Sigmoid colon (tissue), 7 donors: ENCODE data around the gene BOLA1. TPM values are rescaled to one million over a fixed set of nuclear protein-coding genes. Genes with fewer than 3 reads are reported as not detected.

ENCODE experiments used
- DNase-seq: peaks from one replicate; pipeline ENCODE4 v3.0.0-alpha.2; 2019
- H3K27ac ChIP-seq, 4 donors: fragments of 200-600 bp; sonication (generic); one replicate each; pipeline ENCODE4 v1.5.1; 2016 to 2019; ENCODE audit warnings: mild to moderate bottlenecking in 1 of 4
- H3K27me3 ChIP-seq, 3 donors: fragments of 200-600 bp; sonication (generic); one replicate each; pipeline ENCODE4 v1.5.1; 2019; ENCODE audit warnings: mild to moderate bottlenecking in 1 of 3
- H3K36me3 ChIP-seq, 4 donors: fragments of 200-600 bp; sonication (generic); one replicate each; pipeline ENCODE4 v1.5.1; 2016 to 2019
- H3K4me1 ChIP-seq, 4 donors: fragments of 200-600 bp; sonication (generic); one replicate each; pipeline ENCODE4 v1.5.1; 2017 to 2019
- H3K4me3 ChIP-seq, 4 donors: fragments of 200-600 bp; sonication (generic); one replicate each; pipeline ENCODE4 v1.5.1; 2017 to 2019; ENCODE audit warnings: mild to moderate bottlenecking in 2 of 4, moderate library complexity in 1 of 4
- H3K9me3 ChIP-seq, 4 donors: fragments of 200-600 bp in 3 of 4; sonication (generic) in 3 of 4; one replicate each; pipeline versions ENCODE4 v1.5.1 to v1.6.1; 2013 to 2019
- EP300 ChIP-seq, 4 donors: sonication (generic); formaldehyde crosslinking; IDR thresholded peaks; one replicate each; pipeline ENCODE4 v1.6.1; 2017; ENCODE audit warnings: antibody characterized with exemption in 4 of 4
- POLR2A ChIP-seq, 2 donors: fragments of 450-650 bp; IDR thresholded peaks; one replicate each; pipeline ENCODE4 v1.6.1; 2016; ENCODE audit warnings: antibody characterized with exemption in 2 of 2, mild to moderate bottlenecking in 2 of 2, moderate library complexity in 2 of 2
- POLR2AphosphoS5 ChIP-seq, 4 donors: sonication (generic); formaldehyde crosslinking; IDR thresholded peaks; one replicate each; pipeline ENCODE4 v1.6.1; 2017; ENCODE audit warnings: antibody characterized with exemption in 4 of 4
- WGBS, 2 donors: extraction: QIAGEN DNeasy Blood & Tissue Kit; methylation state at CpG; one replicate each; pipeline ENCODE4 v1.1.7; 2013; 5-methylcytosine and 5-hydroxymethylcytosine counted together
- intact Hi-C: fragments of 100-400 bp; cut with DNase I; formaldehyde crosslinking; loops from one replicate; pipeline ENCODE4 v1.15.1; 2023
- polyA plus RNA-seq, 3 donors: library from polyadenylated mRNA; stranded (reverse); fragments of 200-250 nt; gene quantifications; one replicate each; pipeline ENCODE4 v1.2.3, GENCODE V29; 2013
- total RNA-seq, 4 donors: library from RNA; depleted of rRNA; stranded (reverse); fragments of >200 nt; gene quantifications; one replicate each; pipeline ENCODE4 v1.1.0, GENCODE V29; 2016
- TF ChIP-seq, protein P1 (sequence below), 4 experiments: fragments of 450-650 bp in 3 of 4; fragments of 200-600 bp in 1 of 4; IDR thresholded peaks; one replicate each; pipeline ENCODE4 v1.5.1; 2016 to 2019; ENCODE audit warnings: antibody characterized with exemption in 4 of 4, mild to moderate bottlenecking in 3 of 4, moderate library complexity in 2 of 4
- donor health status: healthy with polysubstance abuse.
- donor health status: Bipolar disorder and iron deficiency.
- donor health status: healthy.

BOLA1 gene
- total and polyA plus RNA-seq, 7 donors, result 19.2 to 61.4 (median 36.0) TPM

DNA sequence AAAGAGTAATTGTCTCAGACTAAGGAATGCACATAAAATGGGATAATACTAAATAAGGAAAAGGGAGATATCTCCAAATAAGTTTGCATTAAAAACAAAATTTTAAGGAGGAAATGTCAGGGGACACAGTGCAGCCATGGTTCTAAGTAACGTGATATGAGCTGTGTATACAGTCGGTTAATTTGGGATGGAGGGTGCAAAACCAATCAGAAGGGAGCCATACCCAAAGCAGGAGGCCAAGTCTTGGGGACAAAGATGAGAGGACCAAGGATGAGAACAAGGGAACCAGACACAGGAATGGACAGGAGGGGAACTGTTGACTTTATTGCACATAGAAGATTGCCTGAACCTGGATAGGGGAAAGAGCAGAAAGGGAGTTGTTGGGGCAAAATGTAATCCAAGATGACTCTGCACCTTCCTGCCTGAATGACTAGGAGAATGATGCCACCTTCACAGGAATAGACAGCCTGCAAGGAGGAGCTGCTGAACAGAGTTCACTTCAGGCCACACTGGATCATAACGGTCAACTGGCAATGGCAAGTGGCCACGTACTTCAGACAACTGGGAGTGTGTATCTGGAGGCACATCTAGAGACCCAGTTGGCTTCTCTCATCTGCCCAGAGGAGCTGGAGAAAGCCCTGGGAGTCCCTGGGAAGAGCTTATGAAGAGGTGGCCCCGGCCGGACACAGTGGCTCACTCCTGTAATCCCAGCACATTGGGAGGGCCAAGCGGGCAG is 22.0 kb upstream of the BOLA1 start:
- Histone ChIP-seq H3K27me3 (no peaks in the 10 kb centered on the region), H3K4me3 (no peak overlapping the region), H3K4me1 (no peaks in the 10 kb centered on the region), H3K9me3 (no peaks in the 10 kb centered on the region), H3K27ac (no peak overlapping the region), H3K36me3 (no peaks in the 10 kb centered on the region)
- TF ChIP-seq POLR2A (IDR thresholded peaks at IDR 0.05) (no peak), POLR2AphosphoS5 (IDR thresholded peaks at IDR 0.05) (no peak), EP300 (IDR thresholded peaks at IDR 0.05) (no peak)
- TF ChIP-seq, protein P1, sequence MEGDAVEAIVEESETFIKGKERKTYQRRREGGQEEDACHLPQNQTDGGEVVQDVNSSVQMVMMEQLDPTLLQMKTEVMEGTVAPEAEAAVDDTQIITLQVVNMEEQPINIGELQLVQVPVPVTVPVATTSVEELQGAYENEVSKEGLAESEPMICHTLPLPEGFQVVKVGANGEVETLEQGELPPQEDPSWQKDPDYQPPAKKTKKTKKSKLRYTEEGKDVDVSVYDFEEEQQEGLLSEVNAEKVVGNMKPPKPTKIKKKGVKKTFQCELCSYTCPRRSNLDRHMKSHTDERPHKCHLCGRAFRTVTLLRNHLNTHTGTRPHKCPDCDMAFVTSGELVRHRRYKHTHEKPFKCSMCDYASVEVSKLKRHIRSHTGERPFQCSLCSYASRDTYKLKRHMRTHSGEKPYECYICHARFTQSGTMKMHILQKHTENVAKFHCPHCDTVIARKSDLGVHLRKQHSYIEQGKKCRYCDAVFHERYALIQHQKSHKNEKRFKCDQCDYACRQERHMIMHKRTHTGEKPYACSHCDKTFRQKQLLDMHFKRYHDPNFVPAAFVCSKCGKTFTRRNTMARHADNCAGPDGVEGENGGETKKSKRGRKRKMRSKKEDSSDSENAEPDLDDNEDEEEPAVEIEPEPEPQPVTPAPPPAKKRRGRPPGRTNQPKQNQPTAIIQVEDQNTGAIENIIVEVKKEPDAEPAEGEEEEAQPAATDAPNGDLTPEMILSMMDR (IDR thresholded peaks at IDR 0.05), result no peak
- intact Hi-C loops, result no loop called here
- DNase-seq, result no peak
- WGBS, 2 donors, result 95% methylated on average over 7 of the region's 7 CpGs

DNA sequence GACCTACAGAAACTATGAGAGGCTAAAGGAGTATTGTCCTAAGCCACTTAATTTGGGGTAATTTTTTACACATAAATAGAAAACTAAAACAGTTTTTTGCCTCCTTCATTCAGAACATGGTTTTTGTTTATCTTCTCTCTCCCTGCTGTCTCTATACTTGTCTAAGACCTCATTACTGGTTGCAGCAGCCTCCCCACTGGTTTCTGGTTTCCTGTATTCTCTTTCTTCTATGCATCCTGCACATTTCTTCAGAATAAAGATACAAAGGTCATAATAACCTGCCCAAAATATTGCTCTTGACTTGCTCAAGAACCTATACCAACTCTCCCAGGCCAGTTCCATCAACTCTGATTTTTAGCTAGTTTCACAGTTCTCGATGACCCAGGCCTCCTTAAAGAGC is 19.8 kb upstream of the BOLA1 start:
- Histone ChIP-seq H3K4me3 (no peak overlapping the region), H3K27ac (no peak overlapping the region), H3K27me3 (no peaks in the 10 kb centered on the region), H3K4me1 (peaks cover 0 to 12% (median 10%) of the 10 kb centered on the region in 4 donors), H3K36me3 (no peaks in the 10 kb centered on the region), H3K9me3 (no peaks in the 10 kb centered on the region)
- no peak for DNase-seq
- intact Hi-C loops, result no loop called here
- TF ChIP-seq POLR2AphosphoS5 (IDR thresholded peaks at IDR 0.05) (no peak), EP300 (IDR thresholded peaks at IDR 0.05) (no peak), POLR2A (IDR thresholded peaks at IDR 0.05) (no peak)
- TF ChIP-seq, protein P1 (IDR thresholded peaks at IDR 0.05), result no peak
- WGBS, 2 donors, result 81 to 93% methylated on average over 1 of the region's 1 CpG

DNA sequence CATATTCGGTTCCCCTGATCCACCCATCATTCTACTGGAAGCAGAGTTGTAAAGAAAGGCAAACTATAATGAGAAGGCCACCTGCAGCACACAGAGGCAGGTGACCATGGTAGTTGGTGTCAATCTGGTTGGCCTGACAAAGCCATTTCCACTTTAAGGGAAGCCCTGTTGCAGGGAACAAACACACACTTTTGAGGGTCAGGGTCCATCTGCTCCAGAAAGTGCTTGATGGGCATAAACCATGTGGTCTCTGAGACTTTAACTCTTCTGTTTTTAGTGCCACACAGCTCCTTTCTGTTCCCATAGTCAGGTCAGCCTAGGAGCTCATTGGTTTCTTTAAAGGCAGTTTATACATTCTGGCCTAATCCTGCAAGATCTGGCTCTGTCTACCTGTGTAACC is 17.5 kb upstream of the BOLA1 start:
- Histone ChIP-seq H3K27me3 (no peaks in the 10 kb centered on the region), H3K36me3 (no peaks in the 10 kb centered on the region), H3K4me1 (peaks cover 3 to 20% (median 18%) of the 10 kb centered on the region in 4 donors), H3K27ac (no peak overlapping the region), H3K9me3 (no peaks in the 10 kb centered on the region), H3K4me3 (no peak overlapping the region)
- DNase-seq, result no peak
- 58 to 88% methylated on average over 1 of the region's 1 CpG for WGBS, 2 donors
- TF ChIP-seq POLR2AphosphoS5 (IDR thresholded peaks at IDR 0.05) (no peak), POLR2A (IDR thresholded peaks at IDR 0.05) (no peak), EP300 (IDR thresholded peaks at IDR 0.05) (no peak)
- TF ChIP-seq, protein P1 (IDR thresholded peaks at IDR 0.05), result no peak
- intact Hi-C loops, result loop anchor here (10.0 kb wide), 1 partner anchor 183 kb away; the partner anchor contains the start of gene VPS45

DNA sequence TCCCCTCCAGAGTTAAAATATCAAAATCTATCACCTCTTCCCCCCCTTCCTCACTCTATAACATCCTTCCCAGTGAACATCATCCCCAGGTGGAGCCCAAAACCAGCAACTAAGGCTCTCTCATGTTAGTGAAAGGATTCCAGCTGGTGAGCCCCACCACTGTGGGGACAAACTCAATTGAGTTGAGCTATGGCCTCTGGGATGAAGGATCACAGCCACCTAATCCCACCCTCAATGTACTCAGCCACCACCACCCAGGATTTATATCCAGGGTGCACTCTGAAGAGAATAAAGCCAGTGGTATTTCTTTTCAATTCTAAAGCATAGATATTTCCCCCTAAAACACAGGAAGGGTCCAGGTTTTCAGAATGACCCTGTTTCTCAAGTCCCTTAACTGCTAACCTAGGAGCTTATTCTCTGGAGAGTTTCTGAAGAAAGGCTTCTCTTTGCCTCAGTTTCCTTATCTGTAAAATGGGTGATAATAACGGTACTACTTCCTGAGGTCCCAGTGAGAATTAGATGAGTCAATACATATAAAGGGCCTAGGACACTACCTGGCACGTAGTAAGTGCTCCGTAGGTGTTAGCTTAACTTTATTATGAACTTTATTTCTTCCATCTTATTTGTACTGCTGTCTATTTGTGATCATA is 15.6 kb upstream of the BOLA1 start:
- H3K4me1 ChIP-seq, result peaks cover 3 to 28% (median 18%) of the 10 kb centered on the region in 4 donors
- intact Hi-C loops, result loop anchor here (10.0 kb wide), 1 partner anchor 181 kb away; the partner anchor contains the start of gene VPS45
- no peak for DNase-seq
- no peaks in the 10 kb centered on the region for H3K9me3 ChIP-seq
- TF ChIP-seq POLR2A (IDR thresholded peaks at IDR 0.05), result no peak
- TF ChIP-seq POLR2AphosphoS5 (IDR thresholded peaks at IDR 0.05), result no peak
- no peak for TF ChIP-seq EP300 (IDR thresholded peaks at IDR 0.05)
- TF ChIP-seq, protein P1 (IDR thresholded peaks at IDR 0.05), result no peak
- H3K4me3 ChIP-seq, result no peak overlapping the region
- peak overlapping the region in 1 of 4 donors; percentile 97 for H3K27ac ChIP-seq
- 80 to 87% methylated on average over 3 of the region's 3 CpGs for WGBS, 2 donors
- H3K27me3 ChIP-seq, result no peaks in the 10 kb centered on the region
- H3K36me3 ChIP-seq, result no peaks in the 10 kb centered on the region
